MM.1S (cell line): ENCODE measurements around the gene FRMD8.

ENCODE experiments used
- DNase-seq: peaks from one replicate; pipeline ENCODE4 v3.0.0-alpha.2; 2015
- H2AFZ ChIP-seq: fragments of 300-600 bp; sonication (generic); 2 replicates; pipeline ENCODE4 v1.6.0; 2016; ENCODE audit warnings: antibody characterized with exemption, low read length
- H3F3A ChIP-seq: fragments of 300-600 bp; sonication (generic); 2 replicates; pipeline ENCODE4 v1.6.1; 2016; ENCODE audit warnings: mild to moderate bottlenecking, antibody characterized with exemption, low read length, moderate library complexity, mixed read lengths; ENCODE audit not compliant: insufficient read depth
- H3K27ac ChIP-seq: fragments of 300-600 bp; sonication (generic); 2 replicates; pipeline ENCODE4 v1.5.1; 2016; ENCODE audit warnings: mild to moderate bottlenecking, low read length
- H3K27me3 ChIP-seq: fragments of 300-600 bp; sonication (generic); replicated peaks from 2 replicates; pipeline ENCODE4 v1.6.0; 2016; ENCODE audit warnings: low read length; ENCODE audit not compliant: insufficient read depth
- H3K36me3 ChIP-seq: fragments of 300-600 bp; sonication (generic); replicated peaks from 2 replicates; pipeline ENCODE4 v1.6.1; 2016; ENCODE audit warnings: mild to moderate bottlenecking, low read length, mixed read lengths; ENCODE audit not compliant: insufficient read depth
- H3K4me1 ChIP-seq: fragments of 300-600 bp; sonication (generic); 2 replicates; pipeline ENCODE4 v1.6.1; 2016; ENCODE audit warnings: low read length, mixed read lengths
- H3K4me2 ChIP-seq: fragments of 300-600 bp; sonication (generic); 2 replicates; pipeline ENCODE4 v1.6.0; 2016; ENCODE audit warnings: low read depth, low read length
- H3K4me3 ChIP-seq: fragments of 300-600 bp; sonication (generic); 2 replicates; pipeline ENCODE4 v1.5.1; 2016; ENCODE audit warnings: low read length, mixed read lengths
- H3K79me2 ChIP-seq: fragments of 300-600 bp; sonication (generic); 2 replicates; pipeline ENCODE4 v1.6.1; 2016; ENCODE audit warnings: mixed run types, low read length, mixed read lengths
- H3K9ac ChIP-seq: fragments of 300-600 bp; sonication (generic); 2 replicates; pipeline ENCODE4 v1.6.1; 2016; ENCODE audit warnings: low read length, mixed read lengths
- H3K9me2 ChIP-seq: fragments of 300-600 bp; sonication (generic); replicated peaks from 2 replicates; pipeline ENCODE4 v1.6.1; 2016; ENCODE audit warnings: mild to moderate bottlenecking, low read length, mixed read lengths; ENCODE audit not compliant: insufficient read depth
- H3K9me3 ChIP-seq: fragments of 300-600 bp; sonication (generic); replicated peaks from 2 replicates; pipeline ENCODE4 v1.6.1; 2016; ENCODE audit warnings: mild to moderate bottlenecking, low read length, mixed read lengths; ENCODE audit not compliant: insufficient read depth
- H4K20me1 ChIP-seq: fragments of 300-600 bp; sonication (generic); 2 replicates; pipeline ENCODE4 v1.6.1; 2016; ENCODE audit warnings: mild to moderate bottlenecking, low read length, moderate library complexity, mixed read lengths; ENCODE audit not compliant: insufficient read depth
- EZH2 ChIP-seq: fragments of 300-600 bp; sonication (generic); optimal IDR thresholded peaks from 2 replicates; pipeline ENCODE3; 2017; ENCODE audit warnings: low read depth, mild to moderate bottlenecking, antibody characterized with exemption, low read length, mixed read lengths
- EZH2phosphoT487 ChIP-seq: fragments of 300-600 bp; sonication (generic); IDR thresholded peaks from 2 replicates; pipeline ENCODE4 v1.6.1; 2018; ENCODE audit warnings: antibody characterized with exemption, low read length
- TF ChIP-seq, protein P1 (sequence below): fragments of 300-600 bp; sonication (generic); IDR thresholded peaks from 2 replicates; pipeline ENCODE4 v1.5.1; 2016; ENCODE audit warnings: antibody characterized with exemption, low read length, mixed read lengths

FRMD8 gene

DNA sequence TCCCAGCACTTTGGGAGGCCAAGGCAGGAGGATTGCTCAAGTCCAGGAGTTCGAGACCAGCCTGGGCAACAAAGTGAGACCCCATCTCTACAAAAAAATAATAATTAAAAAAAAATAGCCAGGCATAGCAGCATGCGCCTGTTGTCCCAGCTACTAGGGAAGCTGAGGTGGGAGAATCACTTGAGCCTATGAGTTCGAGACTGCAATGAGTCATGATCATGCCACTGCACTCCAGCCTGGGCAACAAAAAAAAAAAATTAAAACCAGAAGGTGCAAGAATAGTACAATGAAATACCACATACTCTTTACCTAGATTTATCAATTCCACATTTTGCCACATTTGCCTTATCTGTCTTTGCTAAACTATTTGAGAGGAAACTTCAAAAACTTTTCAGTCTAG is 44.6 kb upstream of the FRMD8 start:
- TF ChIP-seq, protein P1, sequence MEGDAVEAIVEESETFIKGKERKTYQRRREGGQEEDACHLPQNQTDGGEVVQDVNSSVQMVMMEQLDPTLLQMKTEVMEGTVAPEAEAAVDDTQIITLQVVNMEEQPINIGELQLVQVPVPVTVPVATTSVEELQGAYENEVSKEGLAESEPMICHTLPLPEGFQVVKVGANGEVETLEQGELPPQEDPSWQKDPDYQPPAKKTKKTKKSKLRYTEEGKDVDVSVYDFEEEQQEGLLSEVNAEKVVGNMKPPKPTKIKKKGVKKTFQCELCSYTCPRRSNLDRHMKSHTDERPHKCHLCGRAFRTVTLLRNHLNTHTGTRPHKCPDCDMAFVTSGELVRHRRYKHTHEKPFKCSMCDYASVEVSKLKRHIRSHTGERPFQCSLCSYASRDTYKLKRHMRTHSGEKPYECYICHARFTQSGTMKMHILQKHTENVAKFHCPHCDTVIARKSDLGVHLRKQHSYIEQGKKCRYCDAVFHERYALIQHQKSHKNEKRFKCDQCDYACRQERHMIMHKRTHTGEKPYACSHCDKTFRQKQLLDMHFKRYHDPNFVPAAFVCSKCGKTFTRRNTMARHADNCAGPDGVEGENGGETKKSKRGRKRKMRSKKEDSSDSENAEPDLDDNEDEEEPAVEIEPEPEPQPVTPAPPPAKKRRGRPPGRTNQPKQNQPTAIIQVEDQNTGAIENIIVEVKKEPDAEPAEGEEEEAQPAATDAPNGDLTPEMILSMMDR = no peak
- TF ChIP-seq EZH2phosphoT487 = no peak
- no peak for TF ChIP-seq EZH2
- peaks cover 35% of the 10 kb centered on the region for H3K79me2 ChIP-seq
- H3K27me3 ChIP-seq = no peaks in the 10 kb centered on the region
- H3K4me2 ChIP-seq = no peak overlapping the region
- H3F3A ChIP-seq = no peaks in the 10 kb centered on the region
- no peak for DNase-seq
- no peak overlapping the region for H3K9ac ChIP-seq
- H3K4me3 ChIP-seq = no peak overlapping the region
- H4K20me1 ChIP-seq = no peaks in the 10 kb centered on the region
- H3K36me3 ChIP-seq = peaks cover 13% of the 10 kb centered on the region
- no peak overlapping the region for H2AFZ ChIP-seq
- no peaks in the 10 kb centered on the region for H3K9me2 ChIP-seq
- H3K4me1 ChIP-seq = no peaks in the 10 kb centered on the region
- no peak overlapping the region for H3K27ac ChIP-seq
- H3K9me3 ChIP-seq = no peaks in the 10 kb centered on the region

DNA sequence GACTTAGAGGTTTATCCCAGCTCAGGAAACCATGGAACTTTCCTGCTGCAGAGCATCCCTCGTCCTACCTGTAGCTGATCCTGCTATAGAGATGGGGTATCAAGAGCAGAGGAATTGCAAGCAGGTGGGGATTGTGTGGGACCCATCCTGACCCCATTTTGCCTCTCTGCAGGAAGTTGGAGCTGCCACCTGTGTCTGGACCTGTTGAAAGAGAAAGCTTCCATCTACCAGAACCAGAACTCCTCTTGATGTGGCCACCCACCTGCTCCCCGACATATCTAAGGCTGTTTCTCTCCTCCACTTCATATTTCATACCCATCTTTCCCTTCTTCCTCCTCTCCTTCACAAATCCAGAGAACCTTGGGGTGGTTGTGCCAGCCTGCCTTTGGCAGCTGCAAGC is 34.9 kb upstream of the FRMD8 start:
- H3K4me2 ChIP-seq = no peak overlapping the region
- TF ChIP-seq EZH2 (no peak), EZH2phosphoT487 (no peak)
- TF ChIP-seq, protein P1 = no peak
- no peak overlapping the region for H3K27ac ChIP-seq
- H3K27me3 ChIP-seq = no peaks in the 10 kb centered on the region
- no peak overlapping the region for H2AFZ ChIP-seq
- H3K79me2 ChIP-seq = no peaks in the 10 kb centered on the region
- H3F3A ChIP-seq = peaks cover 20% of the 10 kb centered on the region
- H3K4me3 ChIP-seq = no peak overlapping the region
- no peaks in the 10 kb centered on the region for H3K9me3 ChIP-seq
- 0 out of 2 replicates have a peak, but pooled peaks cover 3% of the 10 kb centered on the region for H3K36me3 ChIP-seq
- H3K9ac ChIP-seq = no peak overlapping the region
- H3K9me2 ChIP-seq = no peaks in the 10 kb centered on the region
- no peaks in the 10 kb centered on the region for H4K20me1 ChIP-seq
- DNase-seq = no peak
- H3K4me1 ChIP-seq = peaks cover 11% of the 10 kb centered on the region; the same call in 1 of the 2 replicates

DNA sequence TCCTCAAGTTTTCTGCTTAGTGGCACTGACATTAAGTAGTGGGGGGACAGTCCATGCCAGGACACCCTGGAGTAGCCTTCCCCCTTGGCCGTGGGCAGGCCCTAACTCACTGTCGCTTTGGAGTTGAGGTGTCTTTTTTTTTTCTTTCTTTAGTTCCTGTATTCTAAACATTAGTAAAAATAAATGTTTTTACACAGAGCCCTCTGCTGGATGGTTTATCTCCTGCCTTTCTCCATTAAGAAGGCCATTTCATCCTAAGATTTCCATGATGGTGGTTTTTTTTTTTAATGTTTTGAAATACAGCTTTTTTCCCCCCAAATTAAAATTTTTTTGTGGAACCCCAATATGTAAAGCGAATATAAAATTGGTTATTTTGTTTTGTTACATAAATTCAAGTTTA is 33.7 kb upstream of the FRMD8 start:
- H3K9me2 ChIP-seq = no peaks in the 10 kb centered on the region
- 0 out of 2 replicates have a peak, but pooled peaks cover 3% of the 10 kb centered on the region for H3K36me3 ChIP-seq
- no peak overlapping the region for H2AFZ ChIP-seq
- TF ChIP-seq EZH2phosphoT487 = no peak
- no peak overlapping the region for H3K9ac ChIP-seq
- no peak for DNase-seq
- H4K20me1 ChIP-seq = no peaks in the 10 kb centered on the region
- H3K27ac ChIP-seq = no peak overlapping the region
- H3K4me2 ChIP-seq = no peak overlapping the region
- H3K79me2 ChIP-seq = no peaks in the 10 kb centered on the region
- no peak overlapping the region for H3K4me3 ChIP-seq
- H3F3A ChIP-seq = peaks cover 20% of the 10 kb centered on the region
- H3K9me3 ChIP-seq = no peaks in the 10 kb centered on the region
- H3K27me3 ChIP-seq = no peaks in the 10 kb centered on the region
- peaks cover 11% of the 10 kb centered on the region; the same call in 1 of the 2 replicates for H3K4me1 ChIP-seq

DNA sequence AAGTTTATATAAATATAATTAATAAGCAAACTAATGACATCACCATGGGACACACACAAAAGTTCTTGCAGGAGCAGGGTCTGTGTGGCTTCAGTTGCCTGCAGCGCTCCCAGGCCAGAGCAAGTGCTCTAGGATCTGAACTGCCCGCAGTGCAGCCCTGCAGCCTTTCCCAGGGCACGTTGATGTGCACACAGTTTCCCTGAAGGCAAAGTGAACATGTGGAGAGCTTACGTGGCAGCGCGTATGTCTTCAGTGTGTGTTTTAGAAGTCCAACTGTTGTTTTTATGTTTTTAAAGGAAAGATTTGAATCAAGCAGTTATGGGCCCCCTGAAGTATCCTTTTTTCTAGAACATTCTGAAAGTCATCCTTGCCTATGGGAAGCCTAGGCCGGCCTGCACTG is 33.1 kb upstream of the FRMD8 start:
- TF ChIP-seq EZH2phosphoT487 (no peak), EZH2 (no peak)
- TF ChIP-seq, protein P1 = no peak
- H3K9ac ChIP-seq = no peak overlapping the region
- no peaks in the 10 kb centered on the region for H3K9me2 ChIP-seq
- no peaks in the 10 kb centered on the region for H3K9me3 ChIP-seq
- H3K27ac ChIP-seq = no peak overlapping the region
- H3K27me3 ChIP-seq = no peaks in the 10 kb centered on the region
- H4K20me1 ChIP-seq = no peaks in the 10 kb centered on the region
- no peak overlapping the region for H2AFZ ChIP-seq
- DNase-seq = no peak
- peaks cover 20% of the 10 kb centered on the region for H3F3A ChIP-seq
- no peaks in the 10 kb centered on the region for H3K79me2 ChIP-seq
- H3K36me3 ChIP-seq = 0 out of 2 replicates have a peak, but pooled peaks cover 3% of the 10 kb centered on the region
- no peak overlapping the region for H3K4me2 ChIP-seq
- H3K4me3 ChIP-seq = no peak overlapping the region
- H3K4me1 ChIP-seq = peaks cover 11% of the 10 kb centered on the region; the same call in 1 of the 2 replicates
